PC-9 (cell line): Measurements from ENCODE around the gene PAOX. TPM values are rescaled to one million over a fixed set of nuclear protein-coding genes. Genes with fewer than 3 reads are reported as not detected.

Experiments
- BruUV-seq: library from RNA; stranded (reverse); fragments of 400-500 nt; replicated peaks from 2 replicates; lab custom pipeline; 2021; lab: Mats Ljungman, UMichigan
- CTCF ChIA-PET: fragments of 300-600 bp; sonication (Branson Sonifier 250); formaldehyde crosslinking; loops from one replicate; lab custom pipeline; 2022; ENCODE audit warnings: antibody characterized with exemption; lab: Charles Lee
- POLR2A ChIA-PET: fragments of 300-600 bp; sonication (Branson Sonifier 250); formaldehyde crosslinking; loops from one replicate; lab custom pipeline; 2022; ENCODE audit warnings: antibody characterized with exemption; ENCODE audit not compliant: unreplicated experiment; lab: Charles Lee
- DNase-seq, 2 experiments: peaks; one replicate each; pipeline versions ENCODE4 v3.0.0 to v3.0.0-alpha.2; 2015 to 2022; ENCODE audit warnings: mixed read lengths in 1 of 2
- H2AFZ ChIP-seq: fragments of 200-600 bp; sonication (generic); 2 replicates; pipeline ENCODE4 v1.8.1; 2017; ENCODE audit warnings: antibody characterized with exemption
- H3F3A ChIP-seq: fragments of 200-600 bp; sonication (generic); 2 replicates; pipeline ENCODE4 v1.8.1; 2017; ENCODE audit warnings: antibody characterized with exemption, mild to moderate bottlenecking, low read depth; ENCODE audit not compliant: insufficient read depth
- H3K27ac ChIP-seq: fragments of 200-600 bp; sonication (generic); 2 replicates; pipeline ENCODE4 v1.6.1; 2016; ENCODE audit warnings: mixed run types
- H3K27me3 ChIP-seq: fragments of 200-600 bp; sonication (generic); 2 replicates; pipeline ENCODE4 v1.6.1; 2016; ENCODE audit warnings: low read depth, mixed run types; ENCODE audit not compliant: insufficient read depth
- H3K36me3 ChIP-seq: fragments of 200-600 bp; sonication (generic); 2 replicates; pipeline ENCODE4 v1.6.1; 2016; ENCODE audit warnings: low read depth, mixed run types
- H3K4me1 ChIP-seq: fragments of 200-600 bp; sonication (generic); replicated peaks from 2 replicates; pipeline ENCODE4 v1.6.1; 2016; ENCODE audit warnings: mixed run types; ENCODE audit not compliant: insufficient read depth
- H3K4me2 ChIP-seq: fragments of 200-600 bp; sonication (generic); 2 replicates; pipeline ENCODE4 v1.6.1; 2017; ENCODE audit warnings: mixed run types
- H3K4me3 ChIP-seq: fragments of 200-600 bp; sonication (generic); 2 replicates; pipeline ENCODE4 v1.6.1; 2016; ENCODE audit warnings: mixed run types
- H3K79me2 ChIP-seq: fragments of 200-600 bp; sonication (generic); 2 replicates; pipeline ENCODE4 v1.6.1; 2017; ENCODE audit warnings: low read depth, mixed run types
- H3K9me2 ChIP-seq: fragments of 200-600 bp; sonication (generic); 2 replicates; pipeline ENCODE4 v1.8.1; 2017; ENCODE audit warnings: mild to moderate bottlenecking; ENCODE audit not compliant: insufficient read depth
- H3K9me3 ChIP-seq: fragments of 200-600 bp; sonication (generic); 2 replicates; pipeline ENCODE4 v1.8.1; 2016; ENCODE audit warnings: low read depth; ENCODE audit not compliant: insufficient read depth
- H4K20me1 ChIP-seq: fragments of 200-600 bp; sonication (generic); 2 replicates; pipeline ENCODE4 v1.8.1; 2017; ENCODE audit not compliant: insufficient read depth
- EZH2 ChIP-seq: fragments of 200-600 bp; sonication (generic); IDR thresholded peaks from 2 replicates; pipeline ENCODE4 v1.8.0; 2017; ENCODE audit warnings: antibody characterized with exemption, low read depth
- intact Hi-C: fragments of 100-400 bp; cut with micrococcal nuclease; formaldehyde crosslinking; loops from one replicate; pipeline ENCODE4 v1.10.0; 2022; ENCODE audit not compliant: unreplicated experiment
- total RNA-seq: library from RNA; stranded (reverse); gene quantifications from 2 replicates; pipeline ENCODE4 v1.2.3, GENCODE V29; 2021
- TF ChIP-seq, protein P1 (sequence below): fragments of 200-600 bp; sonication (generic); conservative IDR thresholded peaks from 2 replicates; pipeline ENCODE4 v1.6.1; 2017; ENCODE audit warnings: mixed run types, antibody characterized with exemption, mild to moderate bottlenecking, moderate library complexity

The PAOX gene
- total RNA-seq, 1 experiment from 2014 or later: 5.7 TPM

DNA sequence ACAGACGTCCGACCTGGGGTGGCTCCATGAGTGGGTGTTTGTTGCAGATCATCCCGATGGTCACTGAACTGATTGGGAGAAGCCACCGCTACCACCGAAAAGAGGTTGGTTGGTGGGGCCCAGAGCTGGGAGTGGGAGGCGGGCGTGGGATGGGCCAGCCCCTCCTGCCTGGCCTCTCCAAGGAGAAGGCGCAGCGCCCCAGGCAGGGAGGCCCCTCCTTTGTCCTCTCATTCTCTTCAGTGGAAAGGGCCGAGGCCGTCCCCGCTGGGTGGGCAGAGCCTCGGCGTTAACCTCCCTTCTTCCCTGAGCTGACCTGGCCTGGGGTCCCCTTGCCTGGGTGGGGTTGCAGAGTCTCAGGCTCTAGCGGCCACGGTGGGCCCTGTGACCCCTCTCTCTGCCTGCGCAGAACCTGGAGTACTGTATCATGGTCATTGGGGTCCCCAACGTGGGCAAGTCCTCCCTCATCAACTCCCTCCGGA, 20.1 kb downstream of the PAOX start:
- Histone ChIP-seq H3K4me1 (0 out of 2 replicates have a peak, but pooled peaks cover 4% of the 10 kb centered on the region), H3K36me3 (no peaks in the 10 kb centered on the region), H3K9me2 (no peaks in the 10 kb centered on the region), H3K4me3 (no peak overlapping the region), H3K4me2 (no peak overlapping the region), H2AFZ (no peak overlapping the region), H3K79me2 (peaks cover 27% of the 10 kb centered on the region), H3F3A (no peaks in the 10 kb centered on the region), H4K20me1 (no peaks in the 10 kb centered on the region), H3K9me3 (no peaks in the 10 kb centered on the region), H3K27me3 (no peaks in the 10 kb centered on the region), H3K27ac (no peak overlapping the region)
- BruUV-seq: no TSS peak
- CTCF ChIA-PET: no interaction called here
- TF ChIP-seq, protein P1, sequence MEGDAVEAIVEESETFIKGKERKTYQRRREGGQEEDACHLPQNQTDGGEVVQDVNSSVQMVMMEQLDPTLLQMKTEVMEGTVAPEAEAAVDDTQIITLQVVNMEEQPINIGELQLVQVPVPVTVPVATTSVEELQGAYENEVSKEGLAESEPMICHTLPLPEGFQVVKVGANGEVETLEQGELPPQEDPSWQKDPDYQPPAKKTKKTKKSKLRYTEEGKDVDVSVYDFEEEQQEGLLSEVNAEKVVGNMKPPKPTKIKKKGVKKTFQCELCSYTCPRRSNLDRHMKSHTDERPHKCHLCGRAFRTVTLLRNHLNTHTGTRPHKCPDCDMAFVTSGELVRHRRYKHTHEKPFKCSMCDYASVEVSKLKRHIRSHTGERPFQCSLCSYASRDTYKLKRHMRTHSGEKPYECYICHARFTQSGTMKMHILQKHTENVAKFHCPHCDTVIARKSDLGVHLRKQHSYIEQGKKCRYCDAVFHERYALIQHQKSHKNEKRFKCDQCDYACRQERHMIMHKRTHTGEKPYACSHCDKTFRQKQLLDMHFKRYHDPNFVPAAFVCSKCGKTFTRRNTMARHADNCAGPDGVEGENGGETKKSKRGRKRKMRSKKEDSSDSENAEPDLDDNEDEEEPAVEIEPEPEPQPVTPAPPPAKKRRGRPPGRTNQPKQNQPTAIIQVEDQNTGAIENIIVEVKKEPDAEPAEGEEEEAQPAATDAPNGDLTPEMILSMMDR: no peak
- no peak for TF ChIP-seq EZH2
- intact Hi-C loops: loop anchor here (10.0 kb wide), 1 partner anchor 74 kb away; no protein-coding TSS in a partner anchor
- POLR2A ChIA-PET: interaction anchor here (0.5 kb wide), 1 partner anchor 124 kb away, joined by 3 read pairs; no protein-coding TSS in a partner anchor
- no peak for DNase-seq

DNA sequence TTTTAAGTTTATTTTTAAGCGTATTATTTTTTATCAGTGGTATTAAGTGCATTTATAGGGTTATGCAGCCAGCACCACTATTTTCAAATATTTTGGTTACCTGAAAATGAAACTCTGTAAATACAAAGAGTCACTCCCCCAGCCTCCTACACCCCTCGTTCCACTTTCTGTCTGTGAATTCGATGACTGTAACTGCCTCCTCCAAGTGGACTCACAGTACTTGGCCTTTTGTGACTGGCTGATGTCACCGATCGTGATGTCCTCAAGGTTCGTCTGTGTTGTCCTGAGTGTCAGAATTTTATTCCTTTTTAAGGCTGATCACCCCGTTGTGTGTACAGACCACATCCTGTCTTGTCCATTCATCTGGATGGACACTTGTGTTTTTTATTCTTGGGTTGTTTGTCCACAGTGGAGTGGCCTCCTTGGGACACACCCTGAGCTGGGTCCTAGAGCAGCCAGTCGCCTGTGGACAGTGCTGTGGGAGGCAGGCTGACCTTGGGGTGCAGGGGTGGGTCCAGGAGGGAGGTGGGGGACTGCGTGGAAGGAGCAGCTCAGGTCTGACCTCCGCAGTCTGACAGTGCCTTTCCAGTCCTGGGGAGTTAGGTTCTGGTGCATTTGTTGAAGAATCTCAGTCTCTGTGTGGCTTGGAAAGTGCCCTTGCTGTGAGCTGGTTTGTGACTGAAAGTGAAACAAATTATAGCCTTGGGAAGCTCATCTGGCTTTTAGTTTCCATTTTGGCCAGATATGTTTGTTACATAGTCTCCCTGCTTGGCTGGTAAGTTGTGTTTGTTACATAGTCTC, 21.8 kb downstream of the PAOX start:
- Histone ChIP-seq H3K27me3 (no peaks in the 10 kb centered on the region), H2AFZ (no peak overlapping the region), H3K27ac (no peak overlapping the region), H3K9me3 (no peaks in the 10 kb centered on the region), H3K9me2 (no peaks in the 10 kb centered on the region), H3K4me3 (no peak overlapping the region), H4K20me1 (no peaks in the 10 kb centered on the region), H3K36me3 (no peaks in the 10 kb centered on the region; the same call in 1 of the 2 replicates), H3F3A (no peaks in the 10 kb centered on the region), H3K79me2 (peaks cover 11% of the 10 kb centered on the region), H3K4me2 (no peak overlapping the region), H3K4me1 (no peaks in the 10 kb centered on the region)
- intact Hi-C loops: no loop called here
- no TSS peak for BruUV-seq
- no peak for DNase-seq
- CTCF ChIA-PET: interaction anchor here (0.6 kb wide), 1 partner anchor 106 kb away, joined by 15 read pairs; no protein-coding TSS in a partner anchor
- POLR2A ChIA-PET: no interaction called here
- TF ChIP-seq EZH2: no peak

DNA sequence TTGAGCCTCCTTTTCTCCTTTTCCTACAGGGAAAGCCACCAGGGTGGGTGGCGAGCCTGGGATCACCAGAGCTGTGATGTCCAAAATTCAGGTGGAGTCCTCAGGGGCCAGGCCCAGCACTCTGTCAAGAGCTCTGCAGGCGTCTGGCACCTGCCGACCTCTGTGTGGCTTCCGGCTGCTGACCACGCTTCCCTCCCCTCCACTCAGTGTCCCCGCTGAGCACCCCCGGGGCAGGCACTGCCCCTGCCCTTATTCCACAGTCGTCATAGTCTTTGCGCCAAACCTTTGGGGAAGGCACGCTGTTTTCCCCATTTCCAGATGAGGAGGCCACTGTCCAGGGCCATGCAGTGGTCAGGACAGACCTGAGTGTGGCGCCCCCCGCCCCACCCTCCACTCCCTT, 22.4 kb downstream of the PAOX start:
- CTCF ChIA-PET: no interaction called here
- Histone ChIP-seq H3K9me3 (no peaks in the 10 kb centered on the region), H3K36me3 (no peaks in the 10 kb centered on the region; the same call in 1 of the 2 replicates), H3K4me3 (no peak overlapping the region), H3K4me2 (no peak overlapping the region), H2AFZ (no peak overlapping the region), H3K9me2 (no peaks in the 10 kb centered on the region), H4K20me1 (no peaks in the 10 kb centered on the region), H3K27ac (no peak overlapping the region), H3K79me2 (0 out of 2 replicates have a peak, but pooled peaks cover 5% of the 10 kb centered on the region), H3K4me1 (no peaks in the 10 kb centered on the region), H3K27me3 (no peaks in the 10 kb centered on the region), H3F3A (no peaks in the 10 kb centered on the region)
- no peak for DNase-seq
- TF ChIP-seq, protein P1: no peak
- TF ChIP-seq EZH2: no peak
- POLR2A ChIA-PET: no interaction called here
- no TSS peak for BruUV-seq
- intact Hi-C loops: no loop called here
